ENCODE data around the gene EDC4. TPM values are rescaled to one million over a fixed set of nuclear protein-coding genes. Genes with fewer than 3 reads are reported as not detected.

Gene EDC4
- total and polyA plus RNA-seq, 2 experiments from 2014 or later = 39.6 to 98.5 TPM

GRCh38 chr16:67877064-67877463 is 4.2 kb downstream of the EDC4 start (continued):
- TF ChIP-seq, protein P1, sequence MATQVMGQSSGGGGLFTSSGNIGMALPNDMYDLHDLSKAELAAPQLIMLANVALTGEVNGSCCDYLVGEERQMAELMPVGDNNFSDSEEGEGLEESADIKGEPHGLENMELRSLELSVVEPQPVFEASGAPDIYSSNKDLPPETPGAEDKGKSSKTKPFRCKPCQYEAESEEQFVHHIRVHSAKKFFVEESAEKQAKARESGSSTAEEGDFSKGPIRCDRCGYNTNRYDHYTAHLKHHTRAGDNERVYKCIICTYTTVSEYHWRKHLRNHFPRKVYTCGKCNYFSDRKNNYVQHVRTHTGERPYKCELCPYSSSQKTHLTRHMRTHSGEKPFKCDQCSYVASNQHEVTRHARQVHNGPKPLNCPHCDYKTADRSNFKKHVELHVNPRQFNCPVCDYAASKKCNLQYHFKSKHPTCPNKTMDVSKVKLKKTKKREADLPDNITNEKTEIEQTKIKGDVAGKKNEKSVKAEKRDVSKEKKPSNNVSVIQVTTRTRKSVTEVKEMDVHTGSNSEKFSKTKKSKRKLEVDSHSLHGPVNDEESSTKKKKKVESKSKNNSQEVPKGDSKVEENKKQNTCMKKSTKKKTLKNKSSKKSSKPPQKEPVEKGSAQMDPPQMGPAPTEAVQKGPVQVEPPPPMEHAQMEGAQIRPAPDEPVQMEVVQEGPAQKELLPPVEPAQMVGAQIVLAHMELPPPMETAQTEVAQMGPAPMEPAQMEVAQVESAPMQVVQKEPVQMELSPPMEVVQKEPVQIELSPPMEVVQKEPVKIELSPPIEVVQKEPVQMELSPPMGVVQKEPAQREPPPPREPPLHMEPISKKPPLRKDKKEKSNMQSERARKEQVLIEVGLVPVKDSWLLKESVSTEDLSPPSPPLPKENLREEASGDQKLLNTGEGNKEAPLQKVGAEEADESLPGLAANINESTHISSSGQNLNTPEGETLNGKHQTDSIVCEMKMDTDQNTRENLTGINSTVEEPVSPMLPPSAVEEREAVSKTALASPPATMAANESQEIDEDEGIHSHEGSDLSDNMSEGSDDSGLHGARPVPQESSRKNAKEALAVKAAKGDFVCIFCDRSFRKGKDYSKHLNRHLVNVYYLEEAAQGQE (IDR thresholded peaks at IDR 0.05; ENCODE audit: unreplicated experiment) = no peak
- no peak for TF ChIP-seq ZNF114 (CRISPR knock-in tag; IDR thresholded peaks at IDR 0.05)

- Histone ChIP-seq H3K4me2 (no peak overlapping the region), H3K27ac (ENCODE audit: low read depth) (no peak overlapping the region), H3K27me3 (ENCODE audit: insufficient read depth) (no peaks in the 10 kb centered on the region), H3K36me3 (ENCODE audit: insufficient read depth) (peaks cover 25% of the 10 kb centered on the region; the same call in 1 of the 2 replicates), H3K79me2 (replicated peaks; ENCODE audit: insufficient read depth) (peaks cover 25% of the 10 kb centered on the region), H3K9me2 (ENCODE audit: insufficient read depth) (no peaks in the 10 kb centered on the region), H3K4me3 (no peak overlapping the region), H3K4me1 (ENCODE audit: insufficient read depth) (peaks cover 4% of the 10 kb centered on the region; the same call in 1 of the 2 replicates), H3F3A (replicated peaks; ENCODE audit: low read depth) (0 out of 2 replicates have a peak, but pooled peaks cover 2% of the 10 kb centered on the region), H4K20me1 (replicated peaks; ENCODE audit: insufficient read depth) (peaks cover 4% of the 10 kb centered on the region), H2AFZ (no peak overlapping the region)
- TF ChIP-seq JUNB (IDR thresholded peaks at IDR 0.05; ENCODE audit: unreplicated experiment) = no peak
- TF ChIP-seq STAT1 (IDR thresholded peaks at IDR 0.05; ENCODE audit: unreplicated experiment) = no peak
- TF ChIP-seq, protein P2, sequence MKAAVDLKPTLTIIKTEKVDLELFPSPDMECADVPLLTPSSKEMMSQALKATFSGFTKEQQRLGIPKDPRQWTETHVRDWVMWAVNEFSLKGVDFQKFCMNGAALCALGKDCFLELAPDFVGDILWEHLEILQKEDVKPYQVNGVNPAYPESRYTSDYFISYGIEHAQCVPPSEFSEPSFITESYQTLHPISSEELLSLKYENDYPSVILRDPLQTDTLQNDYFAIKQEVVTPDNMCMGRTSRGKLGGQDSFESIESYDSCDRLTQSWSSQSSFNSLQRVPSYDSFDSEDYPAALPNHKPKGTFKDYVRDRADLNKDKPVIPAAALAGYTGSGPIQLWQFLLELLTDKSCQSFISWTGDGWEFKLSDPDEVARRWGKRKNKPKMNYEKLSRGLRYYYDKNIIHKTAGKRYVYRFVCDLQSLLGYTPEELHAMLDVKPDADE (IDR thresholded peaks at IDR 0.05) = no peak
- TF ChIP-seq NANOG (IDR thresholded peaks at IDR 0.05; ENCODE audit: borderline replicate concordance) = no peak
- Mint-ChIP-seq H3K4me1 (peaks cover 8% of the 10 kb centered on the region; the same call in 2 of the 3 replicates), H3K36me3 (ENCODE audit: low read depth) (peaks cover 56% of the 10 kb centered on the region), H3K9me3 (no peaks in the 10 kb centered on the region; the same call in 2 of the 3 replicates), H3K4me3 (no peak overlapping the region), H3K27ac (no peak overlapping the region), H3K27me3 (ENCODE audit: insufficient read depth, low read depth, poor library complexity) (peaks cover 16% of the 10 kb centered on the region)
- DNase-seq (ENCODE audit: low spot score) = no peak
- no peak for ATAC-seq
Measured at GRCh38 chr16:67878232-67878631, 5.4 kb downstream of the EDC4 start.

GRCh38 chr16:67878846-67879245 is 6.0 kb downstream of the EDC4 start:
- H3K27ac Mint-ChIP-seq = no peak overlapping the region
- H3F3A ChIP-seq (replicated peaks; ENCODE audit: low read depth) = peaks cover 6% of the 10 kb centered on the region; the same call in 1 of the 2 replicates
- ATAC-seq (no peak), DNase-seq (ENCODE audit: low spot score) (no peak)
- no peaks in the 10 kb centered on the region for H3K27me3 ChIP-seq (ENCODE audit: insufficient read depth)
- peaks cover 5% of the 10 kb centered on the region; the same call in 2 of the 3 replicates for H3K4me1 Mint-ChIP-seq
- H3K27me3 Mint-ChIP-seq (ENCODE audit: insufficient read depth, low read depth, poor library complexity) = peaks cover 12% of the 10 kb centered on the region
- H4K20me1 ChIP-seq (replicated peaks; ENCODE audit: insufficient read depth) = peaks cover 4% of the 10 kb centered on the region
- H3K4me2 ChIP-seq = no peak overlapping the region
- H3K79me2 ChIP-seq (replicated peaks; ENCODE audit: insufficient read depth) = peaks cover 19% of the 10 kb centered on the region
- no peak overlapping the region for H3K4me3 ChIP-seq
- no peak overlapping the region for H3K27ac ChIP-seq (ENCODE audit: low read depth)
- no peaks in the 10 kb centered on the region for H3K9me2 ChIP-seq (ENCODE audit: insufficient read depth)
- no peak overlapping the region for H2AFZ ChIP-seq
- H3K9me3 Mint-ChIP-seq = no peaks in the 10 kb centered on the region; the same call in 2 of the 3 replicates
- H3K4me1 ChIP-seq (ENCODE audit: insufficient read depth) = peaks cover 2% of the 10 kb centered on the region; the same call in 1 of the 2 replicates
- H3K36me3 Mint-ChIP-seq (ENCODE audit: low read depth) = peaks cover 62% of the 10 kb centered on the region
- no peak overlapping the region for H3K4me3 Mint-ChIP-seq
- peaks cover 25% of the 10 kb centered on the region; the same call in 1 of the 2 replicates for H3K36me3 ChIP-seq (ENCODE audit: insufficient read depth)
- TF ChIP-seq, protein P3, sequence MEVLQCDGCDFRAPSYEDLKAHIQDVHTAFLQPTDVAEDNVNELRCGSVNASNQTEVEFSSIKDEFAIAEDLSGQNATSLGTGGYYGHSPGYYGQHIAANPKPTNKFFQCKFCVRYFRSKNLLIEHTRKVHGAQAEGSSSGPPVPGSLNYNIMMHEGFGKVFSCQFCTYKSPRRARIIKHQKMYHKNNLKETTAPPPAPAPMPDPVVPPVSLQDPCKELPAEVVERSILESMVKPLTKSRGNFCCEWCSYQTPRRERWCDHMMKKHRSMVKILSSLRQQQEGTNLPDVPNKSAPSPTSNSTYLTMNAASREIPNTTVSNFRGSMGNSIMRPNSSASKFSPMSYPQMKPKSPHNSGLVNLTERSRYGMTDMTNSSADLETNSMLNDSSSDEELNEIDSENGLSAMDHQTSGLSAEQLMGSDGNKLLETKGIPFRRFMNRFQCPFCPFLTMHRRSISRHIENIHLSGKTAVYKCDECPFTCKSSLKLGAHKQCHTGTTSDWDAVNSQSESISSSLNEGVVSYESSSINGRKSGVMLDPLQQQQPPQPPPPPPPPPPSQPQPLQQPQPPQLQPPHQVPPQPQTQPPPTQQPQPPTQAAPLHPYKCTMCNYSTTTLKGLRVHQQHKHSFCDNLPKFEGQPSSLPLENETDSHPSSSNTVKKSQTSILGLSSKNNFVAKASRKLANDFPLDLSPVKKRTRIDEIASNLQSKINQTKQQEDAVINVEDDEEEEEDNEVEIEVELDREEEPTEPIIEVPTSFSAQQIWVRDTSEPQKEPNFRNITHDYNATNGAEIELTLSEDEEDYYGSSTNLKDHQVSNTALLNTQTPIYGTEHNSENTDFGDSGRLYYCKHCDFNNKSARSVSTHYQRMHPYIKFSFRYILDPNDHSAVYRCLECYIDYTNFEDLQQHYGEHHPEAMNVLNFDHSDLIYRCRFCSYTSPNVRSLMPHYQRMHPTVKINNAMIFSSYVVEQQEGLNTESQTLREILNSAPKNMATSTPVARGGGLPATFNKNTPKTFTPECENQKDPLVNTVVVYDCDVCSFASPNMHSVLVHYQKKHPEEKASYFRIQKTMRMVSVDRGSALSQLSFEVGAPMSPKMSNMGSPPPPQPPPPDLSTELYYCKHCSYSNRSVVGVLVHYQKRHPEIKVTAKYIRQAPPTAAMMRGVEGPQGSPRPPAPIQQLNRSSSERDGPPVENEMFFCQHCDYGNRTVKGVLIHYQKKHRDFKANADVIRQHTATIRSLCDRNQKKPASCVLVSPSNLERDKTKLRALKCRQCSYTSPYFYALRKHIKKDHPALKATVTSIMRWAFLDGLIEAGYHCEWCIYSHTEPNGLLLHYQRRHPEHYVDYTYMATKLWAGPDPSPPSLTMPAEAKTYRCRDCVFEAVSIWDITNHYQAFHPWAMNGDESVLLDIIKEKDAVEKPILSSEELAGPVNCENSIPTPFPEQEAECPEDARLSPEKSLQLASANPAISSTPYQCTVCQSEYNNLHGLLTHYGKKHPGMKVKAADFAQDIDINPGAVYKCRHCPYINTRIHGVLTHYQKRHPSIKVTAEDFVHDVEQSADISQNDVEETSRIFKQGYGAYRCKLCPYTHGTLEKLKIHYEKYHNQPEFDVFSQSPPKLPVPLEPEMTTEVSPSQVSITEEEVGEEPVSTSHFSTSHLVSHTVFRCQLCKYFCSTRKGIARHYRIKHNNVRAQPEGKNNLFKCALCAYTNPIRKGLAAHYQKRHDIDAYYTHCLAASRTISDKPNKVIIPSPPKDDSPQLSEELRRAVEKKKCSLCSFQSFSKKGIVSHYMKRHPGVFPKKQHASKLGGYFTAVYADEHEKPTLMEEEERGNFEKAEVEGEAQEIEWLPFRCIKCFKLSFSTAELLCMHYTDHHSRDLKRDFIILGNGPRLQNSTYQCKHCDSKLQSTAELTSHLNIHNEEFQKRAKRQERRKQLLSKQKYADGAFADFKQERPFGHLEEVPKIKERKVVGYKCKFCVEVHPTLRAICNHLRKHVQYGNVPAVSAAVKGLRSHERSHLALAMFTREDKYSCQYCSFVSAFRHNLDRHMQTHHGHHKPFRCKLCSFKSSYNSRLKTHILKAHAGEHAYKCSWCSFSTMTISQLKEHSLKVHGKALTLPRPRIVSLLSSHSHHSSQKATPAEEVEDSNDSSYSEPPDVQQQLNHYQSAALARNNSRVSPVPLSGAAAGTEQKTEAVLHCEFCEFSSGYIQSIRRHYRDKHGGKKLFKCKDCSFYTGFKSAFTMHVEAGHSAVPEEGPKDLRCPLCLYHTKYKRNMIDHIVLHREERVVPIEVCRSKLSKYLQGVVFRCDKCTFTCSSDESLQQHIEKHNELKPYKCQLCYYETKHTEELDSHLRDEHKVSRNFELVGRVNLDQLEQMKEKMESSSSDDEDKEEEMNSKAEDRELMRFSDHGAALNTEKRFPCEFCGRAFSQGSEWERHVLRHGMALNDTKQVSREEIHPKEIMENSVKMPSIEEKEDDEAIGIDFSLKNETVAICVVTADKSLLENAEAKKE (CRISPR knock-in tag; IDR thresholded peaks at IDR 0.05) = no peak
- TF ChIP-seq CREB1 (CRISPR knock-in tag; IDR thresholded peaks at IDR 0.05; ENCODE audit: low read depth) = no peak
- no peak for TF ChIP-seq NANOG (IDR thresholded peaks at IDR 0.05; ENCODE audit: borderline replicate concordance)
- no peak for TF ChIP-seq EZH2phosphoT487 (IDR thresholded peaks at IDR 0.05; ENCODE audit: unreplicated experiment)
- no peak for TF ChIP-seq ZNF114 (CRISPR knock-in tag; IDR thresholded peaks at IDR 0.05)

All from GM23338 (cell line).